SK-N-MC (cell line): Measurements from ENCODE around the gene ZSCAN30.

Experiments used
- EZH2 ChIP-seq: fragments of 200-600 bp; sonication (generic); IDR thresholded peaks from one replicate; pipeline ENCODE4 v1.6.1; 2017; ENCODE audit warnings: antibody characterized with exemption
- FOXP2 ChIP-seq: optimal IDR thresholded peaks from 2 replicates; pipeline ENCODE3; 2011; ENCODE audit warnings: mild to moderate bottlenecking, moderate library complexity; ENCODE audit not compliant: insufficient read depth; ENCODE audit errors: extremely low read length, control extremely low read depth
- POLR2AphosphoS5 ChIP-seq: IDR thresholded peaks from 2 replicates; pipeline ENCODE4 v1.6.1; 2012; ENCODE audit warnings: mild to moderate bottlenecking, low read depth, low read length, borderline replicate concordance

- TF ChIP-seq EZH2 (no peak), POLR2AphosphoS5 (no peak), FOXP2 (no peak)
Measured at GRCh38 chr18:35271656-35272055, 18.4 kb downstream of the ZSCAN30 start.
